Dermis lymphatic vessel endothelial cell (primary cell): ENCODE results near the gene SLC6A14. TPM values are rescaled to one million over a fixed set of nuclear protein-coding genes. Genes with fewer than 3 reads are reported as not detected.

Source experiments
- total RNA-seq: library from RNA; depleted of rRNA; stranded (reverse); fragments of >200 nt; gene quantifications from 2 replicates; pipeline ENCODE4 v1.2.1, GENCODE V29; 2014

Gene SLC6A14, protein sequence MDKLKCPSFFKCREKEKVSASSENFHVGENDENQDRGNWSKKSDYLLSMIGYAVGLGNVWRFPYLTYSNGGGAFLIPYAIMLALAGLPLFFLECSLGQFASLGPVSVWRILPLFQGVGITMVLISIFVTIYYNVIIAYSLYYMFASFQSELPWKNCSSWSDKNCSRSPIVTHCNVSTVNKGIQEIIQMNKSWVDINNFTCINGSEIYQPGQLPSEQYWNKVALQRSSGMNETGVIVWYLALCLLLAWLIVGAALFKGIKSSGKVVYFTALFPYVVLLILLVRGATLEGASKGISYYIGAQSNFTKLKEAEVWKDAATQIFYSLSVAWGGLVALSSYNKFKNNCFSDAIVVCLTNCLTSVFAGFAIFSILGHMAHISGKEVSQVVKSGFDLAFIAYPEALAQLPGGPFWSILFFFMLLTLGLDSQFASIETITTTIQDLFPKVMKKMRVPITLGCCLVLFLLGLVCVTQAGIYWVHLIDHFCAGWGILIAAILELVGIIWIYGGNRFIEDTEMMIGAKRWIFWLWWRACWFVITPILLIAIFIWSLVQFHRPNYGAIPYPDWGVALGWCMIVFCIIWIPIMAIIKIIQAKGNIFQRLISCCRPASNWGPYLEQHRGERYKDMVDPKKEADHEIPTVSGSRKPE
- not detected in 2 replicates for total RNA-seq

DNA sequence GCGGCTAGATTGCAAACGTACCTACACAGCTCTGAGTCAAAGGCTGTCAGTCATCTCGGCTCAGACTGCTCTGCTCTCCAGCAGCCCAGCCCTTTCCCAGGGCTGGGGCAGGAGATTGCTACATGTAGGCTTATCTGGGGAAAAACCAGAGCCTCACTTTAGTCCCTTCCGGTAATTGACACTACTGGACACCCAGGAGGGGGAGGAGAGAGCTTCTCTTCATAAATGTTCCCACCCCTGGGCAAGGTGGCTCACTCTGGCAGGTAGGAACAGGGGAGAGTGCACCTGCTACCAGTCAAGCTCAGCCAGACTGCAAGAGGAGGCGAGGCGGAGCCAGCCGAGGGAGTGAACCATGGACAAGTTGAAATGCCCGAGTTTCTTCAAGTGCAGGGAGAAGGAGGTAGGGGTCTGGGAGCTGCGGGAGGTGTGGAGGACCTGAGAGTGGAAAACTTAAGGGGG, at the start of gene SLC6A14:
Gene SLC6A14 (plus strand): TSS at position 249 of the 459 bp plus-strand sequence. CDS start 104 bp downstream, at position 353.

DNA sequence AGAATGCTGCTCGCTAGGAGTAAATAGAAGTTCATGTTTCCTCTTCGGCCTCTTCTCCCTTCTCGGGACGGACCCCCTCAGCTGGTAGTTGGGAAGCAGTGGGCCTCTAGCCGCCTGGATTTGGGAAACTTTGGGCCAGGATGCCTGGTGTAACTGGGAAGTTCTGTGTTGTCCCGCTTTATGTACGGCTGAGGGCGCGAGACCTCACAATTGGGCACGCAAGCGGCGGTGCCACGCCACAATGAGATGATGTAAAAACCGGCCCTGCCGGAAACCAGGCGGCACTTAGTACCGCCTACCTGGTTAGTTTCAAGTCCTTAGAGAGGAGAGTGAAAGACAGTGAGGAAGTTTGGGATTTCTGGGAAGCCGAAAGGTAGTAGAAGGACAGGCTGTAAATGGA, 26.4 kb downstream of the SLC6A14 start, which contains the start of gene CT83:
Gene CT83 (minus strand): TSS at position 155 of the 400 bp plus-strand sequence. CDS start 120 bp downstream, at position 35.

Other genes starting within 250 kb of the SLC6A14 start
- gene CT83, start 26.4 kb downstream of the SLC6A14 start, total RNA-seq: not detected in 2 replicates